GM18870 (cell line): ENCODE data around the gene HERC2.

Source experiments
- ATAC-seq: cut with Tn5 transposase; IDR thresholded peaks from one replicate; pipeline ENCODE4 v1.9.1; 2021; ENCODE audit warnings: moderate library complexity; ENCODE audit not compliant: unreplicated experiment

Gene HERC2

DNA sequence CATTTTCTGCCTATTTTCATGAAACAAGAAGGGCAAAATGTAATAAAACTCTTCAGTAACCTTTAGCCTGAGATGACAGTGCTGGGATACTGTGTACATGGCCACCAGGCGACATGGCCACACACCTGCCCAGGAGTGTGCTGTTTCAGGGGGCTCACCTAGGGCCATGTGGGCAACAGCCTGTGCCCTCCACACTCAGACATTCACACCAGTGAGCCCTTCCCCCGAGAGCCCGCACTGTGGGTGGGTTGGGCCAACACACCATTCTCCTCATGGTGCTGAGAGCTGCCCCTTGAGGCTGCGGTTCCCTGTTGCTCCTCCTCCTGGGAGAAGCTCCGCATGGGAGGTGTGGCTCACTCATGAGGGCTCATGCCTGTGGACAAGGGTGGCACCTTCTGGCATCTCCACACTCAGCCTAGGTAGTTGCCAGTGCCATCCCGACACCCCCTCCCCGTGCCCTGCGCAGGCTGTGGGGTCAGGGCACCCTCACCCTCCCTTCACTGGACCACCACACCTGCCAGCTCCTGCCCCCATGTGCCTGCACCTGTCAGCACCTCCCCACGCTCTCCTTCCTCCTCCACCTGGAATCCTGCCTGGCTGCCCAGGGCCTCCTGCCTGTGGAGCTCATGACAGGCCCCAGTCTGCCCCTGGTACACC lies 242.5 kb downstream of the HERC2 start:
- ATAC-seq: no peak

DNA sequence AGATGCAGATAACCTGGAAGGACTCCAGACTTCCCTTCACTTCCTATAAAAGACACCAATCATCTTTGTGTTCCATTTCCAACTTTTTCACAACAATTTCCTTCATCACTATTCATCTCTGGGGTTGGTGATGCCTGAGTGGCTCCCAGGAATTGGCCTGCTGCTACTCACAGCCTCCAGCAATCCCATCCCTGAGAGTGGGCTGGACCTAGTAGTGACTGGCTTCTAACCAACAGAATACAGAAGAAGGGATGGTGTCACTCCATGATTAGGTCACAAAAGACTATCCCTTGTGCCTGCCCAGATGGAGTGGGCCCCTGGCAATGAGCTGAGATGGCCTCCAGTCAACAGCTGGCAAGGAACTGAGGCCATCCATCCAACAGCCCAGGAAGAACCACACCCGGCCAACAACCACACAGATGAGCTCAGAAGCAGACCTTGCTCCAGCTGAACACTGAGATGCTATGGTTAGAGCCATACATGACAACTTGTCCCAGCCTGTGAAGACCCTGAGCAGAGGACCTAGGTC lies 243.7 kb downstream of the HERC2 start:
- no peak for ATAC-seq

DNA sequence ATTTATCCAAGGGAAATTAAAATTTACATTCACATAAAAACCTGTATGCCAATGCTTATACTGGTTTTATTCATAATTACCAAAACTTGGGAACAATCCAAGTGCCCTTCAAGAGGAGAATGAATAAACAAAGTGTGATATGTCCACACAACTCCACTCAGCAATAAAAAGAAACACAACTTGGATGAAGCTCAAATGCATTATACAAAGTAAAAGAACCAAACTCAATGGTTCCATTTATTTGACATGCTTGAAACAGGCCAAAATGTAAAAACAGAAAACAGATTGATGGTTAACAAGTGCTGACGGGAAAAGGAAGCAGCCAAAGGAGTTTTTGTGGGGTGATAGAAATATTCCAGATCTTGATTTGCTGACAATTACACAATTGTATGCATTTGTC lies 246.4 kb downstream of the HERC2 start:
- ATAC-seq: no peak

DNA sequence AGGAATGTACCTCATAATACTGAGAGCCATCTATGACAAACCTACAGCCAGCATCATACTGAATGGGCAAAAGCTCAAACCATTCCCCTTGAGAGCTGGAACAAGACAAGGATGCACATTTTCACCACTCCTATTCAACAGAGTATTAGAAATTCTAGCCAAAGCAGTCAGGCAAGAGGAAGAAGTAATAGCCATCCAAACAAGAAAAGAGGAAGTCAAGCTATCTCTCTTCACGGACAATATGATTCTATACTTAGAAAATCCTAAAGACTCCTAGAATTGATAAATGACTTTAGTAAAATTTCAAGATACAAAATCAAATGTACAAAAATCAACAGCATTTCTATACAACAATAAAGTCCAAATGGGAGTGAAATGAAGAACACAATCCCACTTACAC lies 253.0 kb downstream of the HERC2 start:
- no peak for ATAC-seq

DNA sequence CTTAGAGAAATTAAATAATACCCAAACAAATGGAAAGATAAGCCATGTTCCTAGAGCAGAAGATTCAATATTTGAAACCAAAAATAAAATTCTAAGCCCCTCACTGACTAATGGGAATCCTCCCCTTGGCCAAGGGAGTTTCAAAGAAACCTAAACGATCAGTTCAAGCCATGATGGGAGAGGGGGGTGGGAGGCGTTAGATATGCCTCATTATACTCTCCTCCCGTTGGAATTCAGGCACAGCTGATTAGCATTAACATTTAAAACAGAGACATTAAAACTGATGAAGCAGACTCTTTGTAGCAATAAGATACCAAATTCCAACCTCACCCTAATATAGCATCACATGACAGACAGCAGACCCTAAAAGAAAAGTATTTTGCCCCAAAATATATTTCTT lies 255.7 kb downstream of the HERC2 start:
- ATAC-seq: no peak
